Keratinocyte (primary cell): ENCODE results near the gene NLRP5. TPM values are rescaled to one million over a fixed set of nuclear protein-coding genes. Genes with fewer than 3 reads are reported as not detected.

Experiments used
- DNase-seq: peaks from one replicate; pipeline ENCODE4 v3.0.0-alpha.2; 2011; ENCODE audit warnings: low read depth, missing footprints, low spot score
- FAIRE-seq: peaks from 2 replicates; lab custom pipeline; 2011; peaks lifted over from hg19 to GRCh38; lab: Jason Lieb, UNC
- H2AFZ ChIP-seq: 2 replicates; pipeline ENCODE4 v1.6.0; 2012; ENCODE audit warnings: low read length, control low read depth, inconsistent platforms; ENCODE audit not compliant: control insufficient read depth
- H3K27ac ChIP-seq: 2 replicates; pipeline ENCODE4 v1.5.1; 2011; ENCODE audit warnings: low read length; ENCODE audit not compliant: control insufficient read depth, insufficient read depth
- H3K27me3 ChIP-seq: 3 replicates; pipeline ENCODE4 v1.6.0; 2011; ENCODE audit warnings: low read length; ENCODE audit not compliant: control insufficient read depth, insufficient read depth; ENCODE audit errors: extremely low read depth
- H3K36me3 ChIP-seq, 2 experiments: 2 replicates in 1 of 2; 3 replicates in 1 of 2; pipeline ENCODE4 v1.5.1; 2011; ENCODE audit warnings: low read length in 2 of 2, mild to moderate bottlenecking in 1 of 2; ENCODE audit not compliant: control insufficient read depth in 2 of 2, insufficient read depth in 2 of 2; ENCODE audit errors: extremely low read depth in 1 of 2
- H3K4me1 ChIP-seq: 3 replicates; pipeline ENCODE4 v1.5.1; 2011; ENCODE audit warnings: low read length; ENCODE audit not compliant: control insufficient read depth, insufficient read depth; ENCODE audit errors: extremely low read depth
- H3K4me2 ChIP-seq: 3 replicates; pipeline ENCODE4 v1.6.0; 2011; ENCODE audit warnings: low read depth, low read length; ENCODE audit not compliant: control insufficient read depth, insufficient read depth; ENCODE audit errors: extremely low read depth
- H3K4me3 ChIP-seq, 3 experiments: fragments of 200-600 bp in 1 of 3; sonication (generic) in 1 of 3; 2 replicates in 2 of 3; 3 replicates in 1 of 3; pipeline ENCODE4 v1.5.1; 2011 to 2016; ENCODE audit warnings: low read length in 3 of 3, mild to moderate bottlenecking in 3 of 3, control low read depth in 2 of 3, inconsistent platforms in 1 of 3, low read depth in 1 of 3, mixed read lengths in 1 of 3, mixed run types in 1 of 3, moderate library complexity in 1 of 3; ENCODE audit not compliant: control insufficient read depth in 2 of 3, insufficient read depth in 2 of 3; ENCODE audit errors: extremely low read depth in 1 of 3
- H3K79me2 ChIP-seq: 2 replicates; pipeline ENCODE4 v1.6.0; 2012; ENCODE audit warnings: low read length; ENCODE audit not compliant: control insufficient read depth, insufficient read depth
- H3K9ac ChIP-seq: 3 replicates; pipeline ENCODE4 v1.6.0; 2011; ENCODE audit warnings: low read length; ENCODE audit not compliant: control insufficient read depth, insufficient read depth; ENCODE audit errors: extremely low read depth
- H3K9me1 ChIP-seq: 3 replicates; pipeline ENCODE4 v1.6.0; 2011; ENCODE audit warnings: low read length; ENCODE audit not compliant: control insufficient read depth, insufficient read depth; ENCODE audit errors: extremely low read depth
- H3K9me3 ChIP-seq: 2 replicates; pipeline ENCODE4 v1.5.1; 2012; ENCODE audit warnings: low read depth, low read length; ENCODE audit not compliant: control insufficient read depth
- H4K20me1 ChIP-seq: 3 replicates; pipeline ENCODE4 v1.6.0; 2011; ENCODE audit warnings: low read length; ENCODE audit not compliant: control insufficient read depth, insufficient read depth; ENCODE audit errors: extremely low read depth
- CTCF ChIP-seq, 3 experiments: IDR thresholded peaks in 1 of 3; conservative IDR thresholded peaks in 1 of 3; optimal IDR thresholded peaks in 1 of 3; 2 replicates in 2 of 3; 3 replicates in 1 of 3; pipeline versions ENCODE3 to v1.5.1; 2011; ENCODE audit warnings: low read length in 3 of 3, mild to moderate bottlenecking in 3 of 3, moderate library complexity in 2 of 3, control low read depth in 1 of 3, inconsistent platforms in 1 of 3; ENCODE audit not compliant: insufficient read depth in 2 of 3; ENCODE audit errors: extremely low read depth in 1 of 3
- EZH2 ChIP-seq: IDR thresholded peaks from one replicate; pipeline ENCODE4 v1.6.1; 2012; ENCODE audit warnings: inconsistent platforms, mild to moderate bottlenecking, low read length, moderate library complexity
- dilution Hi-C: fragments of 300-500 bp; cut with MboI; formaldehyde crosslinking; loops from one replicate; pipeline ENCODE4 v1.7.0; 2020; ENCODE audit warnings: low sequenced_read_pairs; ENCODE audit not compliant: extremely low pct_ligation_motif_present
- polyA plus RNA-seq, 5 experiments: library from polyadenylated mRNA; depleted of rRNA in 3 of 5; stranded (reverse) in 3 of 5; stranded (forward) in 1 of 5; unstranded in 1 of 5; fragments of >200 nt; gene quantifications; 1 replicate in 1 of 5; 2 replicates in 3 of 5; 3 replicates in 1 of 5; pipeline versions ENCODE4 v1.2.1 to v1.2.3, GENCODE V29; 2011 to 2012; ENCODE audit warnings: missing spikeins in 2 of 5, low read depth in 1 of 5, low replicate concordance in 1 of 5

Gene NLRP5
- polyA plus RNA-seq, 1 donor (not counting 4 experiments of a cell fraction or from before 2014, with no cell fraction given) = not detected

- Histone ChIP-seq H3K9me3 (no peaks in the 10 kb centered on the region), H3K27me3 (peaks cover 3% of the 10 kb centered on the region), H3K9me1 (no peaks in the 10 kb centered on the region), H3K79me2 (peaks cover 2% of the 10 kb centered on the region), H3K27ac (no peak overlapping the region), H2AFZ (no peak overlapping the region), H3K4me1 (peaks cover 8% of the 10 kb centered on the region), H3K4me3 (no peak overlapping the region), H4K20me1 (peaks cover 11% of the 10 kb centered on the region), H3K9ac (no peak overlapping the region), H3K36me3 (peaks cover 0 to 5% of the 10 kb centered on the region in 2 experiments), H3K4me2 (no peak overlapping the region)
- DNase-seq (no peak), FAIRE-seq (no peak)
- dilution Hi-C loops = no loop called here
- TF ChIP-seq EZH2 (no peak), CTCF (optimal IDR thresholded peaks at IDR 0.05 in 1 of 3, IDR thresholded peaks at IDR 0.05 in 1 of 3, conservative IDR thresholded peaks at IDR 0.05 in 1 of 3; ENCODE audit: extremely low read depth in 1 of 3, insufficient read depth in 2 of 3, low read length in 3 of 3) (no peak)
Measured at GRCh38 chr19:56083668-56084067, 97.1 kb downstream of the NLRP5 start.

GRCh38 chr19:56084835-56085536 is 98.4 kb downstream of the NLRP5 start:
- peaks cover 16% of the 10 kb centered on the region for H4K20me1 ChIP-seq
- H3K9me1 ChIP-seq = no peaks in the 10 kb centered on the region
- peaks cover 13% of the 10 kb centered on the region for H3K79me2 ChIP-seq
- dilution Hi-C loops = no loop called here
- H3K27me3 ChIP-seq = peaks cover 3% of the 10 kb centered on the region
- no peak overlapping the region for H2AFZ ChIP-seq
- no peak for FAIRE-seq
- H3K9ac ChIP-seq = no peak overlapping the region
- H3K36me3 ChIP-seq = peaks cover 7 to 8% of the 10 kb centered on the region in 2 experiments
- DNase-seq = no peak
- H3K4me1 ChIP-seq = peaks cover 8% of the 10 kb centered on the region
- no peak overlapping the region for H3K27ac ChIP-seq
- no peaks in the 10 kb centered on the region for H3K9me3 ChIP-seq
- H3K4me3 ChIP-seq = no peak overlapping the region
- no peak overlapping the region for H3K4me2 ChIP-seq
- TF ChIP-seq EZH2 = no peak
- TF ChIP-seq CTCF (optimal IDR thresholded peaks at IDR 0.05 in 1 of 3, IDR thresholded peaks at IDR 0.05 in 1 of 3, conservative IDR thresholded peaks at IDR 0.05 in 1 of 3; ENCODE audit: extremely low read depth in 1 of 3, insufficient read depth in 2 of 3, low read length in 3 of 3) = no peak
